Dermis blood vessel endothelial cell (primary cell): ENCODE data around the gene EMX1. TPM values are rescaled to one million over a fixed set of nuclear protein-coding genes. Genes with fewer than 3 reads are reported as not detected.

Source experiments
- DNase-seq: peaks from one replicate; pipeline ENCODE4 v3.0.0; 2010
- total RNA-seq: library from RNA; depleted of rRNA; stranded (reverse); fragments of >200 nt; gene quantifications from 2 replicates; pipeline ENCODE4 v1.2.3, GENCODE V29; 2014

EMX1 gene
- total RNA-seq, 1 donor from 2014 or later: not detected

DNA sequence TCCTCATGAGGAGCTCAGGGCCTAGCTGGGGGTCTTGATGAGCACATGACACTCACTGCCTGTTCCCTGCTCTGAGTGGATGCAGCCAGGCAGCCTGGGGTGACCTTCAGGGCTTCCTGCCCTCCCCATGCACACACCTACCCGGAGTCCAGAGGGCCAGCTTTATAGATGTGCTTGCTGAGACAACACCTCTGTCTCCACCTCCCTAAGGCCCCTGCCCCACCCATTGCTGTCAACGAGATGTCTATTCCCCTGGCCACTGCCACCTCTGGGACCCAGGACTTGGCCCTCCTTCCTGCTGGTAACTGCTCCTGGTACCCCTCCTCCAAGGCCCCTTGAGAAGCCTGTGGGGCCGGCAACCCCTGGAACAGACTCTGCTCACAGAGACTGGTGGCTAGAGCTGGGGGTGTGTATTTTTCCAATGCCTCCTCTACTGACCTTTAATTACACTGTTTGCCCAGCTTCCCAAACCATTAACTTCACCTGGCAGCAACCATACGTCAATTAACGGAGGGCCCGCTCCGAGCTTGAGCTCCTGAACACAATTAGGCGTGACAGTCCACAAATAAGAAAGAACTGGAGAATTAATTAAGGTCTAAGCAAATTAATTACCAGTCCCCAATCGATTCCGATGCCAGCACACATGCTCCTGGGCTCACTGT, 66.3 kb downstream of the EMX1 start:
- no peak for DNase-seq

DNA sequence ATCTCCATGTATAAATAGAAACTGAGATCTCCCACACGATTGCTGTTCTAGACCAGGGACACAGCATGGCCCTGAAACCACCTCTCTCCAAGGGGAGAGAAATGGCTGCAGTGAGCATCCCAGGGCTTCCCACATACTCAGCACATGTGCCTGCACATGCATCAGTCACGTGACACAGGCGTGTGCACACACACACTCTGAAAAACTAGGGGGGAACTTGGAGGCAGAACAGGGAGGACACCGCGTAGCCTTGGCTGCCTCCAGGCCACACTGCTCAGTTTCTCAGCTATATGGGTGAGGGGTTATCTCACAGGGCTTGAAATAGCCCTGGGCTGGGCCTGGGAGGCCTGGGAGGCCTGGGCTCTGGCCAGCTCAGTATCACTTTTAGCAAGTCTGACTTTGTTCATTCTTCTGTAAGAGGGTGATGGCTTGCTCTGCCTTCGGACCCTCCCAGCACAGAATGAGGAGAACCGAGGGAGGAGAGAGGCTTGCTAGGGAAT, 66.9 kb downstream of the EMX1 start:
- DNase-seq: no peak

Other genes starting within 250 kb of the EMX1 start
- gene EXOC6B, start 91.5 kb upstream of the EMX1 start, total RNA-seq: 23.3 and 45.7 TPM in 2 replicates
- gene SPR, start 30.1 kb upstream of the EMX1 start, total RNA-seq: 51.7 and 52.4 TPM in 2 replicates
- gene SFXN5, start 154.2 kb downstream of the EMX1 start, total RNA-seq: 16.3 and 16.5 TPM in 2 replicates
- 66.0 and 103 TPM in 2 replicates for gene RAB11FIP5, start 195.4 kb downstream of the EMX1 start, total RNA-seq